GF-D8 (cell line): ENCODE measurements around the gene SUMO3.
"Not testable (repeated sequence)": the region's sequence is repeated elsewhere in the genome, so short reads cannot be mapped to it uniquely, and the experiment has no call there.

ENCODE experiments used
- DNase-seq: peaks from one replicate; lab custom pipeline; 2025; lab: John Stamatoyannopoulos, UW

The SUMO3 gene

GRCh38 chr21:44846485-44847260 lies 28.8 kb upstream of the SUMO3 start:
- peak; percentile 70 for DNase-seq

DNA sequence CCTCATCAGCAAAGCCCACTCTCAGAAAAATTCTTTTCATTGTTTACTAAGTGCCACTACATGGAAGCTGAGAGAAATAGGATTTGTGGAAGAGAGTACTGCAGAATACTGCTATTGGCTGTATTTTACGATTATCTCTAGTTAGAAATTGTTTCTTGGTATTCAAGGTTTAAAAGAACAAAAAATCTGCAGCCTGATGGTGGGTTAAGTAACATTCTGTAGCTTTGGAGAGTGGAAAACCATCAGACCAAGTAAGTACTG lies 28.3 kb upstream of the SUMO3 start:
- DNase-seq = no peak

GRCh38 chr21:44845418-44846223 lies 27.8 kb upstream of the SUMO3 start:
- DNase-seq = peak; percentile 82

DNA sequence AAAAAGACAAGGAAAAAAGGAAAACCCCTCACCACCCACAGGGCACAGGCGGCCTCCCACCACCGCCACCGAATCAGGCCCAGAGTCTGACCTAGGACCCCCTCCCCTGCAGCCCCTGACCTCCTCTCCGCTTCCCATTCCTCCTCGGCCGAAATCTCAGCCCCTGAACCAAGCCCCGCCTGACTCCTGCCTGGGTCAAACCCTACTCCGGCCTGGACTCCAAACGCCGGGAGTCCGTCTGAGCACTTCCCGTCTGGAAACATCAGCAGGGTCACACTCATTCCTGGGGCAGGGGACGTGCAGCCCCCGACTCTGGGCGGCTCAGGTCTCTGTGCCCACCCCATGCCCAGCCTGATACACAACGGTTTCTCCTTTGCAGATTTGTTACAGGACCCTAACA lies 26.4 kb upstream of the SUMO3 start:
- DNase-seq = no peak

DNA sequence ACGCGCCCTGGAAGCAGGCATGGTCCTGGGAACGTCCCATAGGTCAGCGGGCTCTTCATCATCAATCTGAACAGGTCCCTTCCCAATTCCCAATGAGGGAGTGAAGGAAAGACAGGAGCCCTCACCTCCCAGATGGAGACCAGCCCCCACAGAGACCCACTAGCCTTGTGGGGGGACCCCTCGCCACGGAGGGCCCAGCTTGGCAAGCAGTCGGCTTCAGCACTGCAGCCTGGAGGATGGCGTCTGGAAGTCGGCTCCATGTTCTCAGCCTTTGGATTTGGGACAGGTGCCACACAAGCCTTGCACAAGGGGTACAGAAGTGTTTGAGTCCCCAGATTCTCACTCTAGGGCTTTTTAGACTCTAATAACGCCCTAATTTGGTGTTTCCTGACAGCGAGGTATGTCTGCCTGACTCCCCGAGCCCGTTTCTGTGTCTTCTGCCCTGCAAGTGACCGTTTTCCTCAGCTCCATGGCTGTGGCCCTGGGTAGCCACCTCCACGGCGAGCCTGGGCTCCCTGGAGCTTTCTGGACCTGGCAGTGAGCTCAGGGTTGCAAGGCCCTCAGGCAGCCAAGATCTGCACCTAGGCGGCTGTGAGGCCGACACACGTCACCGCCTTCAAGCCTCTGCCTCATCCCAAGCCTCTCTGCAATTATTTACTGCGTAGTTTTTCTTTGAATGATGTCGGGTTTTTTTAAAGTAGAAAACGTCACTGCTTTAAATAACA lies 25.0 kb upstream of the SUMO3 start:
- DNase-seq = no peak

GRCh38 chr21:44842087-44842486 lies 24.2 kb upstream of the SUMO3 start:
- no peak for DNase-seq

- no peak for DNase-seq
These were observed 22.9 kb upstream of the SUMO3 start for GRCh38 chr21:44840771-44841170.

- DNase-seq = no peak
These were observed 21.1 kb upstream of the SUMO3 start for GRCh38 chr21:44838951-44839350.

- DNase-seq = no peak
These were observed 20.4 kb upstream of the SUMO3 start for GRCh38 chr21:44838039-44838895.

DNA sequence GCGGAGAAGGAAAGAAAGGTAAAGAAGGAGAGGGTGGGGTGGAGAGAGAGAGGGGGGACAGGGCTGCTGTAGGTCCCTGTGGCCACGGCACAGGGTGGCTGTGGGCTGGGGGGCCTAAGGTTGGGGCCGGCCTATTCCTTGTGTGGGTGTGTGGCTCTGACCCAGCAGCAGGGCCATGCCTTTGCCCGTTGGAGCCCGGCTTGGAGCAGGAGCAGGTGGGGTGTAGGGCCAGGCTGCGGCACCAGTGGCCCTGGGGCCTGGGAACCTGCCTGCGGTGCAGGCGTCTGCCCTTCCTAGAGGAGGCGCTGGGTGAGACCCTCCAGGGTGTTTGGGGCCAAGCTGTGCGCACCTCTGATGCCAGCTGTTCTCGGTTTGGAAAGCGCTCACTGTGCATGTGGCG lies 19.7 kb upstream of the SUMO3 start:
- DNase-seq = no peak

GRCh38 chr21:44836666-44837471 lies 19.0 kb upstream of the SUMO3 start:
- no peak for DNase-seq

- no peak for DNase-seq
These were observed 18.4 kb upstream of the SUMO3 start for GRCh38 chr21:44836349-44836665.

GRCh38 chr21:44835647-44835973 lies 17.7 kb upstream of the SUMO3 start:
- no peak for DNase-seq

DNA sequence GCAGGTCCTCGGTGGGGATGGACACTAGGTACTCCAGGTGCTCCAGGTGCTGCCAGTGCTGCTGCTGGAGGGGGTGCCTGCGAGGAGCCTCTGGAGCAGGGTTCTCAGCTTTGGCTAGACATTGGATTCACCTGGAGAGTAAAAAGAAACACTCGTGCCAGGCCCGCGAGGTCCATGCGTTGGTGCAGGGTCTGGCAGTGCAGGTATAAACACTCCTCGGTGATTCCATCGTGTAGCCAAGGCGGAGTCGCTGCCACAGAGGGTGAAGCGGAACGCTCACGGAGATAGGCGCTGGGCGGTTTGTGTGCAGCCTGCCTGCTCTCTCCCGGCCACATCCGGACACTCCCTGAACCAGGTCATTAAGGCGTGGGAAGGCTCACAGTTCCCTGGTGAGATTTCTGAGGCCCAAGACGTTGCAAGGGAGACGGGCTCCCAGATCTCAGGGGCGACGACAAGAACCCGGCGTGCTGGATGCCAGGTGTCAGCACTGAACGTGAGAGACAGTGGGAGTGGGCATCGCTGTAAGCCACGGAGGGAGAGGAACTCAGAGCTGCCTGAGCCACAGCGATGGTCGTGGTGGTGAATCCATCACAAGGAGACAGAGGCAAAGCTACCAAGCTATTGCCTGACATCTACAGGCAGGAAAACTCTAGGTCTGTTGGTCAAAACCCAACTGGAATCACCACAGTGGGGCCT lies 17.2 kb upstream of the SUMO3 start:
- no peak for DNase-seq

DNA sequence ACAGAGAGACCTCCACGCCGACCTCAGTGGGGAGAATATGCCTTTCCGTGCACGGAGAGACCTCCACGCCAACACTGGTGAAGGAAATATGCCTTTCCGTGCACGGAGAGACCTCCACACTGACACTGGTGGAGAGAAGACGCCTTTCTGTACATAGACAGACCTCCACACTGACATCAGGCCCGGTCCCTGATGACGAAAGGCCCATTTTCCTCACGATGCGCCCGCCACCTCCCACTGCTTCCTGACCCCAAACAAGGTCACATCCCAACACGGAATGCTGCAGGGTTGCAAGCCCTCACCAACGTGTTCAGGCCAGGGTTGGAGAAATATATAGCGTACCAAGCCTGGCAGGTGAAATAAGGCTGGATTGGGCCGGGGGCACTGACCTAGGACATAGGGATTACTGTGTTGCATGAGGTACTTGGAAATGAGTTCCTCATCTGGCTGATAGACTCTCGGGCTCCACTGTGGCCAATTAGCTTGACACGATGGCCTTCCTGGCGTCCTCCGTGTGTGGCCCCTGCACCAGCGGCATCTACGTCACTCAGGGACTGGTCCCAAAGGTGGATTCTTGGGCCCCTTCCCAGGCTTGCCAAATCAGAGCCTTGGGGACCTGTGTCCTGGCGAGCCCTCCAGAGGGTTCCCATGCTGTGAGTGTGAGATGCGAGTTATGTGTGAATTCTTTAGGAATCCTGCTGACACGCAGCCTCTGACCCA lies 16.5 kb upstream of the SUMO3 start:
- no peak for DNase-seq

DNA sequence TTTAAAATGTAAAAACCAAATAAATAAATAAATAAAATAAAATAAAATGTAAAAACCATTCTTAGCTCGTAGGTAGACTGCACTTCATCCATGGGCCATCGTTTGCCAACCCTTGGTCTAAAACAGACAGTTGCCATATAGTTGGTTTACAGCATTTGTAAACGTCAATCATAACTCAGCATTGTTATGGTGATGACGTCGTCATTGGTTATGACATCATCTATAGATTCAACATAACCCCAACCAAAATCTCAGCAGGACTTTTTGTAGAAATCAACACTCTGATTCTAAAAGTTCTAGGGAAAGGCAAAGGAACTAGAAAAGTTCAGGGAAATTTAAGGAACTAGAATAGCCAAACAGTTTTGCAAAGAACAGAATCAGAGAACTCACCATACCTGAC lies 15.8 kb upstream of the SUMO3 start:
- no peak for DNase-seq

DNA sequence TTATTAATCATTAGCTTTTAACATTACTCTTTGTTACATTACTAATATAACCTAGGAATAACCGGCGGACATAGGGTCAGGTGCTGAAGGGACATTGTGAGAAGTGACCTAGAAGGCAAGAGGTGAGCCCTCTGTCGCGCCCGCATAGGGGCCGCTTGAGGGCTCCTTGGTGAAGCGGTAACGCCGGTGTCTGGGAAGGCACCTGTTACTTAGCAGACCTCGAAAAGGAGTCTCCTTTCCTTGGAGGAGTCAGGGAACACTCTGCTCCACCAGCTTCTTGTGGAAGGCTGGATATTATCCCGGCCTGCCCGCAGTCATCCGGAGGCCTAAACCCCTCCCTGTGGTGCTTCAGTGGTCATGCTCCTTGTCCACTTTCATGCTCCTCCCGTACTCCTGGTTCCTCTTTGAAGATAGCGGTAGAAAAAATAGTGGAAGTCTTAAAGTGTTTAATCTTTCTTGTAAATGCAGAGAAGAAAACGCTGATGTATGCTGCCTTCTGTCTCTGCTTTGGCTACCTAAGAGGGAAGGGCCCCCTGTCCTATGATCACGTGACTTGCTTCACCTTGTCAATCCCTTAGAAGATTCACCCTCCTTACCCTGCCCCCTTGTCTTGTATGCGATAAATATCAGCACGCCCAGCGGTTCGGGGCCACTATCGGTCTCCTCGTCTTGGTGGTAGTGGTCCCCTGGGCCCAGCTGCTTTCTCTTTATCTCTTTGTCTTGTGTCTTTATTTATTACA lies 14.8 kb upstream of the SUMO3 start:
- DNase-seq = not testable (repeated sequence)

DNA sequence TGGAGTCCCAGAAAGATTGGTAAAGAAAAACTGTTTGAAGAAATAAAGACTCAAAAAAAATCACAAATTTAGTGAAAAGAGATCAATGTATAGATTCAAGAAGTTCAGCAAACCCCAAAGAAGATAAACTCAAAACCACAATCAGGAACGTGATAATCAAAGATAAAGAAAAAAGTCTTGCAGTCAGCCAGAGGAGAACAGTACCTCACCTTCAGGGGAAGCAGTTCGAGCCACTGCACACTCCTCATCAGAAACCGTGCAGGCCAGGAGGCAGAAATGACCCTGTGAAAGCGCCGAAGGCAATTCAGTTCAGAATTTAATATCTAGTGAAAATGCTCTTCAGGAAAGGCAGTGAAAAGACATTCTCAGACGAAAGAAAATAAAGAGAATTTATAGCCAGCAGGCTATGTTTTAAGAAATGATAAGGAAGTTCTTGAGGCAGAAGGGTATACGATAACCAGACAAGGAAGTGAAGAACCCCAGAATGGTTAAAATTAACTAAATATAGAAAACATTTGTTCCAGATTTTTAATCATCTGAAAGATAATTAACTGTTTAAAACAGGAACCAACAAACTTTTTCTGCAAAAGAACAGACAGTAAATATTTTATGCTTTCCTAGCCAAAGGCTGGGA lies 13.5 kb upstream of the SUMO3 start:
- peak; percentile 23 for DNase-seq

DNA sequence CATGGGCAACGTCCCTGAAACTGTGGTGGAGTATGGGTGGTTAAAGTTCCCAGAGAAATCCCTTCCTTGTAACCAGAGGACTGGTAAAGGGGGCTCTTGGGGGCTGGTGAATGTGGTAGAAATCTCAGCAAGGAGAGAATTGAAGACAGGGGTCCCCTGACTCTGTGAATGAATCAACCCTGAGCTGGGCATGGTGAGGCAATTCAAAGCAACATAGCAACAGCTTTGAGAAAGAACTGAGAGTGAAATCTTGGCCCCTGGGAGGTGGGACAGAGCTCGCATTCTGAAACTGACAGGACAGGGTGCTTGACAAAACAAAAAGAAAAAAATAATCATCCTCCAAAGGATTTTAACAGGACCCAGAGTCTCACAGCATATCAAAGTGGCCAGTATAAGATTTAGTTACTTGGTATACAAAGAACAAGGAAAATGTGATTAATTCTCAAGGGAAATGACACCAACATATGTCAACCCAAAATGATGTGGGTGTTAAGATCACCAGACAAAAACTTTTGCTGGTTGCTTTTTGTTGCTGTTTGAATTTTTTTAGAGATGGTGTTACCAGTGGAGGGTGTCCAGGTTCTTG lies 11.7 kb upstream of the SUMO3 start:
- DNase-seq = no peak
